GM18508 (cell line): Measurements from ENCODE around the gene SULT2B1.
"Not testable (repeated sequence)": the region's sequence is repeated elsewhere in the genome, so short reads cannot be mapped to it uniquely, and the experiment has no call there.

Source experiments
- ATAC-seq: cut with Tn5 transposase; IDR thresholded peaks from one replicate; pipeline ENCODE4 v1.9.1; 2021; ENCODE audit warnings: moderate number of reproducible peaks; ENCODE audit not compliant: insufficient read depth, unreplicated experiment

SULT2B1 gene

DNA sequence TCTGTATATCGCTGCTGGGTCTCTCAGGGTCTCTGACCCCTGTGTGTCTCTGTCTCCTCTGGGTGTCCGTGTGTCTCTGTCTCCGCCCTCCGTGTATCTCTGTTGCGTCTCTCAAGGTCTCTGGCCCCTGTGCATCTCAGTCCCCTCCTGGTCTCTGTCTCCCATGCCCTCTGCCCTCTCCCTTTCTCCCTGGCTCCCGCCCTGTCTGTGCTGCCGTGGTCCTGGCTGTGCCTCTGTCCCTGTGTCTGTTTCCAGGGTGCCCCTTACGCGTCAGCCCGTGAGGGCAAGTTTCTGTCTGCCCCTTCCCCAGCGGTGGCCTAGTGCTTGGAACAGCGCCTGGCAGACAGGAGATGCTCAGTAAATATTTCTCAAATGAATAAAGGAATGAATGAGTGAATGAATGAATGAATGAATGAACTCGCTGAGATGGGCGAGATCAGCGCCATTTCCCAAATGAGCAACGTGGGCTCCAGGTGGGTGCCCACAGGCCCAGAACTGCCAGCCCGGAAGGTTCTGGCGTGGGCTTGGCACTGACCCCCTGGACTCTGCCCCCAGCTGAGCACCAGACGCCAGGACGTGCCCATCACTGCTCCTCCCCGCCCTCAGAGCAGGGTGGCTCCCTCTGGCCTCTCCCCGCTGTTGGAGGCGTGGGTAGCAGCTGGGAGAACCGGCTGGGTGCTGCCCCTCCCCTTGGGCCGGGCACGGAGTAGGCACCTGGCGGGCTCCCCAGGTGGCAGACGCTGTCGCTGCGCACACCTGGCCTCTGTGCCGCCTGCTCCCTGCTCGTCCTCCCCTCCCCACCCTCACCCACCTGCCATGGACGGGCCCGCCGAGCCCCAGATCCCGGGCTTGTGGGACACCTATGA, at the start of gene SULT2B1:
Gene SULT2B1, plus strand, starts transcription at position 736 of the 866 bp plus-strand sequence. Its CDS starts 81 bp downstream, at position 817.
- no peak for ATAC-seq

DNA sequence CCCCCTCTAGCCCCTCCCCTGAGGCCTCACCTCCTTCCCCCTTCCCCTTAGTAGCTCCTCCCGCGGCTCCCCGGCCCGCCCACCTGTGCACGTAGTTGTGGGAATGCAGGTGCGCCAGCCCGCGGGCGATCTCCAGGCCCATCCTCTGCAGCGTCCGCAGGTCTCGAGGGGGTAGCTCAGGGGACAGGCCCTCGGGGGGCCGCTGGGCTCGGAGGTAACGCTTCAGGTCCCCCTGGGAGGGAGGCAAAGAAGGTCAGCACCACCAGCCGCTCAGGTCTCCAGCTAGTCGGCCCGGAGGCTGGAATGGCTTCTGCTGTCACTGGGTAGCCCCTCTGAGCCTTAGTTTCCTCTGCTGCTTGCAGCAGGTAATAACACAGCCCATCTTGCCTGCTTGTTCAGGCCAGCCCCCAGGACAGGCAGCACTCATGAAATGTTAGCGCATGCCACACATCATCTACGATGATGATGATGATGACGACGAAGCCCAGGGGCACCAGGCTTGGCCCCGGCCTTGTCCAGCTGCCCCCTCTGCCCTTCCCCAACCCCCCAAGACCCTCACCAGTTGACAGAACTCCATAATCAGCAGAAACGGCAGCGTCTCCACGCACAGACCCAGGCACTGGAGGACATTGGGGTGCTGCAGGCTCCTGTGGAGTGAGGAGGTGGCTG, 49.5 kb upstream of the SULT2B1 start:
- ATAC-seq, result no peak

DNA sequence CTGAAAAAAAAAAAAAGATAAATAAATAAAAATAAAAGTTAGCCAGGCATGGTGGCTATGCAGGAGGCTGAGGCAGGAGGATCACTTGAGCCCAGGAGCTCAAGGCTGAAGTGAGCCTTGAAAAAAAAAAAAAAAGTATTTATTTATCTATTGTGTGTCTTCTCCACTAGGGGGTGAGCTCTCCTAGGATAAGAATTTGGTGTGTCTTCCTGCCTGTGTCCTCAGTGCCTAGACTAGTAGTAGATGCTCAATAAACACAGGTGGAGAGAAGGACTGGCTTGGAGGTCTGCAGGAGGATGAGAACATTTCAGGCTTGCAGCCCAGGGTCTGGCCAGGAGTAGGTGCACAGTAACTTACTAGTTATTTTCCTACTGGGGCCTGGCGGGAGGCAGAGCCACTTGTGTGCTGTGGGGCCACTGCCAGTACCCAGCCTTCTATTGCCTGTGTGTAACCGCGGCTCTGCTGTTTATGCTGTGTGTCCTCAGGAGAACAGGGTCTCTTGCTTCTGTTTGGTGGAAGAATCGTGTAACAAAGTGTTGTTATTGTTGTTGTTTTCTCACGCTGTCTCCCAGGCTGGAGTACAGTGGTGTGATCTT, 45.7 kb upstream of the SULT2B1 start:
- no peak for ATAC-seq

DNA sequence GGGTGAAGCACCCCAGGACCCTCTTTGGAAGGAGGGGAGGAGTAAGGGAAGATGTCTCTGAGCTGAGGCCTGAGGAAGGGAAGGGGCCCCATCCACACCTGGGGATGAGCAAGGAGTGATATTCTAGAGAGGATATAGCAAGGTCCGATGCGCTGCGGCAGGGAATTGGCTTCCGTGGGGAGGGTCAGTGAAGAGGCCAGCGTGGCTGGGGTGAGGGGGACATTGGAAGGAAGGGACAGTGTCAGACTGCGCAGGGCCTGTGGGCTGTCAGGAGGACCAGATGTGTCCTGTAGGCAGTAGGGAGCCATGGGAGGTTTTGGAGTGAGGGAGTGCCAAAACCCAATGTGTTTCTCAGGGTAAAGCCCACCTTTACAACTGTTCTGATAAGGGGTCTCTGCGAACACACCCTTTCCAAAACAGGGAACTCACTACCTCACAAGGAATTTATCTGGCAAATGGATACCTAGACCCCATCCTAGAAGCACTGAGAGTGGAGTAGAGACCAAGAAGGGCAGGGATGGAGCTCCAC, 44.0 kb upstream of the SULT2B1 start:
- ATAC-seq, result no peak

DNA sequence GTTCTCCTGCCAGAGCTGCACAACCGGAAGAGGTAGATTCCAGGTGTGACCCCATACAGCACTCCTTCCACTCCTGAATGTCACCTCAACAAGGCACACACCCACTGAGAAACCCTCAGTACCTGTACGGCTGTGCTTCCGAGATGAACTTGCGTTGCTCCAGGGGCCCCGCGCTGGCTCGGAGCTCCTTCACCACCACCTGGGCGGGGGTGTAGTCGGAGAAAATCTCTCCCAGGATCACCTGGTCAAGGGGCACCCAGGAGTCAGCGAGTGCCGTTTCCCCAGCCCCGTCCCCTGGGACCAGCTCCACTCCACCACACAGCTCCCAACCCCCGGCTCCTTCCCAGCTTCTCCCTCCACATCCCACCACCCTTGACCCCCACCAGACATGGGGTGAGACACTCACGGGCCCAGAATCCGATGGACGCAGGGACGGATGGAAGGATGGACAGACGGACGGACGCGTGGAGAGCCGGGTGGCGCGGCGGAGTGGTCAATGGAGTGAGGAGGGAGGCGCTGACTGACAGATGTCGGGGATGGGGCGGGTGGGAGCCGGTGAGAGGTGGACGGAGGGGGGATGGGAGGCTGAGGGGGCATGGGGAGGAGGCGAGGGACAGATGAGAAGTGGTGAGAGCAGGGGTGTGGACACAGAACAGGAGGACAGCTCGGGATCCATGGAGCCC, 43.1 kb upstream of the SULT2B1 start:
- no peak for ATAC-seq

DNA sequence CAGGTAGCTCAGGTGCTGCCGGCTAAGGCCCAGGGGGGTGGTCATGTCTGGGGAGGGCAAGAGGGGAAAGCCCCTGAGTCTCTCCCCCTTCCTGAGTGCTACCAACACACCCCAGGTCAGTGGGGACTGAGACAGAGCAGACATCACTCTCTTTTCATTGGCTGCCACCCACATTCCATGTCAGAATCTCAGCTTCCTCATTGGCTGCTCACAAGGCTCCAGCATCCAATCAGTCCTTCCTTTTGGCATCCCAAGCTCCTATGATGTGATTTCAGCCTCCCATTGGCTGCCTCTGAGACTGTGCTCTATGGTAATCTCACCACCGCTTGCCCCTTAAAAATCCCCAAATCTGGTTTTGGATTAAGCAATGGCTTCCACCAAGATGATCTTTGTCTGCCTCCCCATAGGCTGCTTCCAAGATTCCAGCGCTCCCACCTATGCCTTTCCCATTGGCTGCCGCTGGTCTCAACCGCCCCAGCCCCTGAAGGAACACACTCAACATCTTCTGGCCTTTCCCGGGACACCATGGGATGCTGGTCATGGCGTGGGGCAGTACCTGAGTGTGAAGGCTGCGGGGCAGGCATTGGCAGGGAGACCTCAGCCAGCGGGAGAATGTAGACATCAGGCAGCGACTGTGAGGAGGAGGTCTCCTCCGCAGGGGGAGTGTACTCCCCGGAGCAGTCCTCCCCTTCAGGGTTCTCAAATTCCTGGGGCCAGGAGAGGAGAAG, 42.3 kb upstream of the SULT2B1 start:
- no peak for ATAC-seq

DNA sequence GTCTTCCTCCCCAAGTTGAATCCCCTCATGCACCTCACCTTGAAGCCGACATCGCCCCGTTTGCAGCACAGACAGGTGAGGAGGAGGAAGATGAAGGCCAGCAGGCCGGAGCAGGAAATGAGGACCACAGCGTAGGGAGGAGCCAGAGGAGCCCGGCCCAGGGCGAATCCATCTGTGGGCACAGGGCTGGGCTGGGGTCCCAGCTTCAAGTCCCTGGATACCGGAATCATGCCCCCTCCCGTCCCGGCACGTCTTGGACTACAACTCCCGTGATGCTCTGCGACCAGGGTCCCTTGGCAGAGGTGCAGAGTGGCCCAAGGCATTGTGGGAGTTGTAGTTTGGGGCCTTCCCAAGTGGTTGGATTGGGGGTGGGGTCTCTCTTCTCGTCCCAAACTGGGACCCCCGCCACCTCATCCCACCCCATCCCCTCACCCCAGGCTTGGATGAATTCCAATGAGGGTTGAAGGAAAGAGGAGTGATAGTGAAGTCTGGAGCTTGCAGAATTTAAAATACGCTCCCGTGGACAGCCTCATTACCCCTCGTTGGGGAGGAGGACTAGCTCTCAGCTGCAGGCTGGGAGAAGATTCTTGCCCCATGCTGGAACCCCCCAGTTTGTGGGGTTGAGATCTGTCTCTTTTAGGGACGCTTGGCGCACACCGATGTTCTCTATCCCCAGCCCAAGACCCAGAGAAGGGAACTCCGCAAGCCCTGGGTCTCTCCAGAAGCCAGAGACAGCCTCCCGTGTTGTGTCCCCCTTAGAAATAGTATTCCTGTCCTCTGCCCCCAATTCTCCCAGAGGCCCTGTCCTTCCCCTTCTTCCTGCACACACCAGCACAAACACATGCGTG, 41.3 kb upstream of the SULT2B1 start:
- no peak for ATAC-seq

DNA sequence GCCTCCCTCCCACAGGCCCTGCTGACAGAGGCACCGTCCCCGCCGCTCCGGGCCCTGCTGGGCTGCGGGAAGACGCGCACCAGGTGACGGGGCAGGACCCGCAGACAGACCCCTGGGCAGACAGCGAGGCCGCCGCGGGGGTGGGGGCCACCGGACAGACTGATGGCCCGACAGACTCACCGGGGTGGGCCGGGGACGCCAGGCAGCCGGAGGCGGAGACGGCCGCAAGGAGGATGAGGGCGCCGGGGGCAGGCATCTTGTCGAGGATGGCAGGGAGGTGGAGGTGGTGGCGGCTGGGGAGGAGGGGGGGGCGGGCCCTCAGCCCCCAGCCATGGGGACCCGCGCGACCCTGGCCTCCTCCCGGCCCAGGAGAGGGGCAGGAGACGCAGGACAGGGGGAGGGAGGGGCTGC, 40.6 kb upstream of the SULT2B1 start:
- no peak for ATAC-seq

DNA sequence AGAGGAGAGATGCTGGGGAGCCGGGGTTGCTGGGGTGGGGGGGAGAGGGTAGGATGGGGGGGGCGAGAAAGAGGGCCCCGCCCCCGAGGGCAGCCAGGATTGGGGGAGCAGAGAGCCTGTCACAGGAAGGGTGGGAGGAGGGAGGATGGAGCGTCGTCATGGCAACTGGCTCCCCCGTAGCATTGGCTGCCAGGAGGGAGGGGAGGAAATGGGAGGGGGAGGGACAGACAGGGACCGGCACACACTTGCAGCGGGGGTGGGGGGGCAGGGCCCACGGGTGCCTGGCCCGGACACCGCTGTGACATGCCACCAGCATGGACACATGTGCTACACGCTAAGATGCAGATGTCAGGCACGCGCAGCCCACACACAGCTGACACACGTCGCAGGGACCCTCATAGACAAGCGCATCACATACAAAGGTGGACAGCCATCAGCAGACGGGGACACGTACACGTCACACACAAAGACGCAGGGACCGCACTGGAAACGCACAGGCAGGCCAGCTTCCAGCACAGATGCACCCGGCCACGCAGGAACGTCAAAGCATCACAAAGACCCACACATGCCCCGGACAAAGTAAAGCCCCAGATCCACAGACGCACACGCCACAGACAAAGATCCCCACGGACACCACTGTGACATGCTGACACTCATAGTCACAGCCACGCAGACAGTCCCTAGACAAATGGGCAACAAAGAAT, 40.0 kb upstream of the SULT2B1 start, which contains the start of gene LMTK3:
Gene LMTK3, minus strand, starts transcription at position 36 of the 704 bp plus-strand sequence. CDS start 259 bp downstream, outside the sequence.
- ATAC-seq, result no peak

DNA sequence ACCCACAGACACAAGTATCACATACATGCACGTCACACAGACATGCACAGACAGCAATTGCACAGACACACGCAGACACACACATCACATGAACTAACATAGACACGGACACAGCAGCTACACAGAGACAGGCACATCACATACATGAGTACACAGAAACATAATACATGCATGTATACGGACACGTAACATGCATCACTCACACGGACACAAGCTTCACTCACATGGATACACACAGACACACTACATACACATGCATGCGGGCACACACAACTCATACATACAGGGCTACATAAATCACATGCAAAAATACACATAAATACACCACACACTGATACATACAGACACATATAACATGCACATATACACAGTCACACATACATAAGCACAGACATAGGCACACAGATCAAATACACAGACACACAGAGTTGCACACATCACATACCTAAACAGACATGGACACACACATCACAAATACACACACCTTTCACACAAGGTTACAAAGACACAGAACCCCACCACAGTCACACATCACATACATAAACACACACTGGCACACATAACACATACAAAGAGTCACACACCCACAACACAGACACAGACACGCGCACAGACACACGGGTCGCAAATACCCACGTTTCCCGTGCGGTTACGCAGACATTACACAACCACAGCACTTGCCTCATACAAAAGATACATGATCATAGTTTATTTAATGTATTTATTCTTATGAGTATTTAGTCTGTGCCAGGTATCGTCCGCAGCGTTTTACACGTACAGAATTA, 39.3 kb upstream of the SULT2B1 start:
- no peak for ATAC-seq

DNA sequence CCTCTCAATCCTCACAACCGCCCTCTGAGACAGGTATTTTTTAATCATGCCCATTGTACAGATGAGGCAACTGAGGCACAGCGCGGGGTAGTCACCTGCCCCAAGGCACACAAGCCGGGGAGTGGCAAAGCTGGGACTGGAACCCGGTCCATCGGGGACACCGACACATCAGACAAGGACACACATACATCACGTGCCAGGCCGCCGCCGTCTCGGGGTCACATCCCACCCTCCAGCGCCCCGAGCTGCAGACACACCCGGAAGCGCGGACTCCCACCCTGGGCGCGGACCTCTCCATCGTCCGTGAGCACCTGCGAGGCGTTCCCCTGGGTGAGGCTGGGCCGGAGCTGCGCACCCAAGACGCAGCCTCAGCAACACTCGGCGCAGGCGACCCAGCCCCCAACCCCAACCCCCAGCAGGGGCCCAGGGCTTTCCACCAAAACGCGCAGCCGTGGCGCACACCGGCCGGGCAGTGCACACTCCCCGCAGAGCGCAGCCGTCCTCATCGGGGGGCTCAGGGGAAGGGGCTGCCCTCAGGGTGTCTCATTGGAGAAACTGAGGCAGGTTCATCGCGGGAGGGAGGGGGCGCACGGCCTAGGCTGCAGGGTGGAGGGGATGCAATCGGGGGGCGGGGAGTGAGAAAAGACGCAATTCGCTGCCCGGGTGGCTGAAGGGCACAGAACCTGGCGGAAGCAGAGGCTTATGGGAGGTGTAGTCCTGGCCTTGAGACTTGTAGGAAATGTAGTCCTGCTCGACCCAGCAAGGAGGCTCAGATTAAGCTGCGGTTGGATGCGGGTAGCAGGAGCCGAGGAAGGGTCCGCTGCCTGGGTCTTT, 38.5 kb upstream of the SULT2B1 start:
- no peak for ATAC-seq

DNA sequence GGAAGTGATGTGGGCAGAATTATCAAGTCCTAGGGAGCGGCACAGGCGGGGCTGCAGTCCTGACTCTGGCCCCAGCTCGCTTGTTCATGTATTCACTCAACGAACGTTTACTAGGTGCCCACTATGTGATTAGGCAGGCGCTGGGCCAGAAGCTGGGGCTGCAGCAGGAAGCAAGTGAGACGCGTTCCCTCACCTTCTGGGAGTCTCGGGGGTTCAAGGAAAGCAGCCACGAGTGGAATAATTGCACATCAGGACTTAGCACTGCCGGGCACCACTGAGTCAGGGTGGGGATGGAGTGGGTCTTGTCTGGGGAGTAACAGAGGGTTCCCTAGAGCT, 37.9 kb upstream of the SULT2B1 start:
- ATAC-seq, result no peak

DNA sequence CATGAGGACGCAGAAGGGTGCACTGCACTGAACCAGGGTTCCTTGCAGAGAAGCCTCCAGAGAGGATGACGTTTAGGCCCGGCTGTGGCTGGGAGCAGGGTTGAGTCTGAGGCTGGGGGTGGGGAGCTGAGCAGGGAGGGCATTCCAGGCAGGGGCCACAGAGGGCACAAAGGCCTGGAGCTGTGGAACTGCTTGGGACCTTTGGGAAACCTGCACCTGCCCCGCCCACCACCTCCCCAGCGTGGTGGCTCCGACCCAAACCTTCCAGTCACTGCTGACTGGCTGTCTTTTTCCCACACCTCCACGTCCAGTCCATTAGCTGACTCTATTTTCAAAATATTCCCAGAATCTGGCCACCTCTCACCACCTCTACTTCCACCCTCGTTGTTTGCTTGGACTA, 35.4 kb upstream of the SULT2B1 start:
- no peak for ATAC-seq

DNA sequence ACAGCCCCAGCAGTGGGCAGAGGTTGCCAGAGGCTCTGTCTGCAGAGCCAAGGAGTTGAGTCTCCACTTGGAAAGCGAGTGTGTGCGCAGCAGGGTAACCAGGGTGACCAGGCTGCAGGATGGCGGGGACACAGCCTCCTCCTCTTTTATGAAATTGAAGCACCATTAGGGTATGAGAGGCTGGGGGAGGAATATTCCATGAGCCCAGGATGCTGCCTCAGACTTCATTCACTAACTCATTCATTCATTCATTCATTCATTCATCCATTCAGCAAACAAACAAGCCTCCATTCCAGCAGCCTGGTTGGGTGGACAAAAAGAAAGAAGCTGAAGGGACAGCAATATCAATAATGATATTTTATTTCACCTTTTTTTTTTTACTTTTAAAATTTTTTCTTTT, 33.8 kb upstream of the SULT2B1 start:
- ATAC-seq, result no peak

DNA sequence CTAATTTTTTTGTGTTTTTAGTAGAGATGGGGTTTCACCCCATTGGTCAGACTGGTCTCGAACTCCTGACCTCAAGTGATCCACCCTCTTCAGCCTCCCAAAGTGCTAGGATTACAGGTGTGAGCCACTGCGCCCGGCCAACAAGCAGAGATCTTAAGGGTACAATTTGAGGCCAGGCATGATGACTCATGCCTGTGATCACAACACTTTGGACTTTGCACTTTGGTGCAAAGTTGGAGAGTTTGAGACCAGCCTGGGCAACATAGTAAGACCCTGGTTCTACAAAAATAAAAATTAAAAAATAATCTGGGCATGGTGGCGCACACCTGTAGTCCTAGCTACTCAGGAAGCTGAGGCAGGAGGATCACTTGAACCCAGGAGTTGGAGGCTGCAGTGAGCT, 32.5 kb upstream of the SULT2B1 start:
- ATAC-seq, result not testable (repeated sequence)

DNA sequence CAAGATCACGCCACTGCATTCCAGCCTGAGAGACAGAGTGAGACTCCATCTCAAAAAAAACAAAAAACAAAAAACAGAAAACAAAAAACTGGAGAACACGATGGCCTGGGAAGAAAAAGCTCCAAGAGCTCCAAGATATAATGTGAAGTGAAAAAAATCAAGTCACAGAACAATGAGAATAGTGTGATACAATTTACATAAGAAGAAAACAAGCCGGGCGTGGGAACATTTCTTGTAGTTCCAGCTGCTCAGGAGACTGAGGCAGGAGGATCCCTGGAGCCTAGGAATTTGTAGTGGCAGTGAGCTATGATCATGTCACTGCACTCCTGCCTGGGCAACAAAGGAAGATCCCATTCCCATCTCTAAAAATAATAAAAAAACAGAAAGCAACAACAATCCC, 31.8 kb upstream of the SULT2B1 start:
- no peak for ATAC-seq

DNA sequence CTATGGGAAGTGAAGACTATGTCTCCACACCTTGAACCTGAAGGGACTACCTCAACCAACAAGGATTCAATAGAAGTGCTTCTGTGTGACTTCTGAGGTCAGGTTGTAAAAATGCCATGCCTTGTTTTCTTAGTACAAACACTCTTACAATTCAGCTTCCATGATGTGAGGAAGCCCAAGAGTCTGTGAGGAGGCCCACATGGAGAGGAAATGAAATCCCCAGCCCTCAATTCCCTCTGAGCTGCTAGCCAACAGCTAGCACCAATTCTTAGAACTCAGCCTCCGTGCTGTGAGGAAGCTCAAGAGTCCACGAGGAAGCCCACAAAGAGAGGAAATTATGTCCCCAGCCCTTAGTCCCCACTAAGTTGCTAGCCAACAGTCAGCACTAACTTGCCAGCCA, 27.8 kb upstream of the SULT2B1 start:
- no peak for ATAC-seq
